IMR-90 (cell line): Measurements from ENCODE around the gene KCNIP3. TPM values are rescaled to one million over a fixed set of nuclear protein-coding genes. Genes with fewer than 3 reads are reported as not detected.

Experiments used
- ATAC-seq: fragments of 200-7000 bp; cut with Tn5 transposase; 2 replicates; pipeline ENCODE4 v1.9.1; 2020; ENCODE audit warnings: low read depth, mild to moderate bottlenecking, moderate library complexity
- BruUV-seq: library from RNA; stranded (reverse); fragments of 400-500 nt; replicated peaks from 2 replicates; lab custom pipeline; 2021; lab: Mats Ljungman, UMichigan
- CTCF ChIA-PET: fragments of 300-600 bp; formaldehyde crosslinking; extraction: SDS; loops from one replicate; lab custom pipeline; 2021; ENCODE audit warnings: antibody characterized with exemption; lab: Yijun Ruan, JAX
- POLR2A ChIA-PET: fragments of 300-600 bp; sonication (Branson Sonifier 250); formaldehyde crosslinking; loops from one replicate; lab custom pipeline; 2022; ENCODE audit warnings: antibody characterized with exemption; ENCODE audit not compliant: unreplicated experiment; lab: Charles Lee
- DNase-seq: peaks from one replicate; pipeline ENCODE4 v3.0.0; 2013
- H2AFZ ChIP-seq: replicated peaks from 2 replicates; pipeline ENCODE3; 2013; ENCODE audit warnings: low read length, mild to moderate bottlenecking; ENCODE audit not compliant: poor library complexity
- H2AK5ac ChIP-seq: 2 replicates; pipeline ENCODE4 v1.6.1; 2013; ENCODE audit warnings: low read depth, low read length, inconsistent platforms
- H2AK9ac ChIP-seq: replicated peaks from 2 replicates; pipeline ENCODE3; 2013; ENCODE audit warnings: mild to moderate bottlenecking, low read depth, low read length, moderate library complexity; ENCODE audit not compliant: poor library complexity
- H2BK120ac ChIP-seq: 2 replicates; pipeline ENCODE4 v1.6.1; 2013; ENCODE audit warnings: low read depth, low read length, inconsistent platforms
- H2BK15ac ChIP-seq: 3 replicates; pipeline ENCODE4 v1.6.1; 2013; ENCODE audit warnings: low read depth, low read length, inconsistent platforms
- H2BK20ac ChIP-seq: 2 replicates; pipeline ENCODE4 v1.6.1; 2013; ENCODE audit warnings: low read depth, mild to moderate bottlenecking, inconsistent platforms, low read length, moderate library complexity
- H2BK5ac ChIP-seq: 2 replicates; pipeline ENCODE4 v1.6.1; 2013; ENCODE audit warnings: mild to moderate bottlenecking, low read depth, low read length, inconsistent platforms; ENCODE audit not compliant: poor library complexity, severe bottlenecking
- H3K14ac ChIP-seq: replicated peaks from 2 replicates; pipeline ENCODE4 v1.6.1; 2013; ENCODE audit warnings: low read depth, low read length, inconsistent platforms
- H3K18ac ChIP-seq: 2 replicates; pipeline ENCODE4 v1.6.1; 2013; ENCODE audit warnings: low read depth, low read length, control low read depth
- H3K23ac ChIP-seq: 2 replicates; pipeline ENCODE4 v1.6.1; 2013; ENCODE audit warnings: low read depth, low read length, inconsistent platforms
- H3K27ac ChIP-seq: 2 replicates; pipeline ENCODE4 v1.5.1; 2013; ENCODE audit warnings: mild to moderate bottlenecking, control low read depth, low read length; ENCODE audit not compliant: insufficient read depth
- H3K27me3 ChIP-seq: 2 replicates; pipeline ENCODE4 v1.6.1; 2013; ENCODE audit warnings: low read length; ENCODE audit not compliant: control insufficient read depth, insufficient read depth
- H3K36me3 ChIP-seq: 2 replicates; pipeline ENCODE4 v1.6.1; 2013; ENCODE audit warnings: low read length, mixed read lengths; ENCODE audit not compliant: control insufficient read depth, insufficient read depth
- H3K4ac ChIP-seq: 2 replicates; pipeline ENCODE4 v1.6.1; 2013; ENCODE audit warnings: low read depth, low read length, inconsistent platforms
- H3K4me1 ChIP-seq: 2 replicates; pipeline ENCODE4 v1.6.1; 2013; ENCODE audit warnings: low read length, mixed read lengths; ENCODE audit not compliant: control insufficient read depth, insufficient read depth
- H3K4me2 ChIP-seq: 2 replicates; pipeline ENCODE4 v1.6.1; 2013; ENCODE audit warnings: low read depth, mild to moderate bottlenecking, control low read depth, low read length, moderate library complexity
- H3K4me3 ChIP-seq: 2 replicates; pipeline ENCODE4 v1.5.1; 2013; ENCODE audit warnings: low read depth, mild to moderate bottlenecking, control low read depth, low read length, moderate library complexity; ENCODE audit not compliant: insufficient read depth
- H3K56ac ChIP-seq: 2 replicates; pipeline ENCODE4 v1.6.1; 2013; ENCODE audit warnings: low read length, inconsistent platforms; ENCODE audit not compliant: insufficient read depth; ENCODE audit errors: extremely low read depth
- H3K79me1 ChIP-seq, 2 experiments: 2 replicates each; pipeline ENCODE4 v1.6.1; 2013; ENCODE audit warnings: low read length in 2 of 2, inconsistent platforms in 1 of 2, low read depth in 1 of 2
- H3K9ac ChIP-seq: 2 replicates; pipeline ENCODE4 v1.6.1; 2013; ENCODE audit warnings: low read depth, low read length, control low read depth
- H3K9me1 ChIP-seq: 2 replicates; pipeline ENCODE4 v1.6.1; 2013; ENCODE audit warnings: low read length, inconsistent platforms; ENCODE audit not compliant: insufficient read depth
- H3K9me3 ChIP-seq: 2 replicates; pipeline ENCODE4 v1.6.1; 2013; ENCODE audit warnings: low read length; ENCODE audit not compliant: control insufficient read depth, insufficient read depth
- H4K20me1 ChIP-seq: 2 replicates; pipeline ENCODE4 v1.6.1; 2013; ENCODE audit warnings: low read length, inconsistent platforms; ENCODE audit not compliant: insufficient read depth
- H4K5ac ChIP-seq: 2 replicates; pipeline ENCODE4 v1.6.1; 2013; ENCODE audit warnings: mild to moderate bottlenecking, low read depth, low read length, control low read depth
- H4K8ac ChIP-seq, 2 experiments: 2 replicates each; pipeline ENCODE4 v1.6.1; 2013; ENCODE audit warnings: low read depth in 2 of 2, low read length in 2 of 2, control low read depth in 1 of 2, inconsistent platforms in 1 of 2
- H4K91ac ChIP-seq: 2 replicates; pipeline ENCODE4 v1.6.1; 2013; ENCODE audit warnings: low read depth, low read length, inconsistent platforms; ENCODE audit not compliant: insufficient read depth
- BHLHE40 ChIP-seq: fragments of 150-350 bp; IDR thresholded peaks from 2 replicates; pipeline ENCODE4 v1.6.1; 2016; ENCODE audit warnings: mild to moderate bottlenecking, low read depth, low read length
- CEBPB ChIP-seq: IDR thresholded peaks from 2 replicates; pipeline ENCODE4 v1.6.1; 2012; ENCODE audit warnings: low read depth, low read length, improper control_type of control experiment
- CHD1 ChIP-seq: IDR thresholded peaks from 2 replicates; pipeline ENCODE4 v1.6.1; 2012; ENCODE audit warnings: low read depth, low read length, improper control_type of control experiment
- FOS ChIP-seq: fragments of 150-350 bp; IDR thresholded peaks from 2 replicates; pipeline ENCODE4 v1.6.1; 2016; ENCODE audit warnings: low read depth, low read length
- MAFK ChIP-seq: IDR thresholded peaks from 2 replicates; pipeline ENCODE4 v1.6.1; 2012; ENCODE audit warnings: low read depth, low read length, improper control_type of control experiment
- MAZ ChIP-seq: IDR thresholded peaks from 2 replicates; pipeline ENCODE4 v1.6.1; 2012; ENCODE audit warnings: low read depth, mild to moderate bottlenecking, low read length, improper control_type of control experiment, moderate library complexity, borderline replicate concordance
- MXI1 ChIP-seq: IDR thresholded peaks from 2 replicates; pipeline ENCODE4 v1.6.1; 2012; ENCODE audit warnings: low read depth, mild to moderate bottlenecking, low read length, moderate library complexity, borderline replicate concordance
- NFE2L2 ChIP-seq: fragments of 150-350 bp; IDR thresholded peaks from 2 replicates; pipeline ENCODE4 v1.6.1; 2016; ENCODE audit warnings: low read depth, mild to moderate bottlenecking, low read length
- POLR2A ChIP-seq: IDR thresholded peaks from 2 replicates; pipeline ENCODE4 v1.6.1; 2012; ENCODE audit warnings: mild to moderate bottlenecking, low read depth, low read length
- RAD21 ChIP-seq: IDR thresholded peaks from 2 replicates; pipeline ENCODE4 v1.6.1; 2012; ENCODE audit warnings: low read length, improper control_type of control experiment
- RCOR1 ChIP-seq: IDR thresholded peaks from 2 replicates; pipeline ENCODE4 v1.6.1; 2012; ENCODE audit warnings: mild to moderate bottlenecking, low read length, improper control_type of control experiment; ENCODE audit not compliant: insufficient replicate concordance
- RFX5 ChIP-seq: IDR thresholded peaks from 2 replicates; pipeline ENCODE4 v1.8.0; 2012; ENCODE audit warnings: low read depth, mild to moderate bottlenecking, low read length, moderate library complexity
- SMC3 ChIP-seq: fragments of 150-350 bp; IDR thresholded peaks from 2 replicates; pipeline ENCODE4 v1.6.1; 2016; ENCODE audit warnings: low read depth, mild to moderate bottlenecking, antibody characterized with exemption, low read length, moderate library complexity
- WGBS, 2 experiments: methylation state at CpG; one replicate each; pipeline versions ENCODE4 v1.1.5 to v1.1.7; 2013; ENCODE audit warnings: missing lambda C conversion rate in 2 of 2; ENCODE audit not compliant: insufficient read length in 1 of 2; ENCODE audit errors: extremely low coverage in 2 of 2; 5-methylcytosine and 5-hydroxymethylcytosine counted together
- dilution Hi-C: fragments of 300-500 bp; cut with HindIII; formaldehyde crosslinking; loops from one replicate; pipeline ENCODE4 v1.14.3; 2018; ENCODE audit warnings: low sequenced_read_pairs; ENCODE audit not compliant: unreplicated experiment
- in situ Hi-C: fragments of 300-500 bp; cut with MboI; formaldehyde crosslinking; loops from 3 replicates; pipeline ENCODE4 v1.14.3; 2019; ENCODE audit warnings: low sequenced_read_pairs, inconsistent platforms, mixed read lengths
- intact Hi-C: fragments of 100-400 bp; cut with micrococcal nuclease; formaldehyde crosslinking; loops from 2 replicates; pipeline ENCODE4 v1.10.0; 2022
- polyA plus RNA-seq, 3 experiments: library from polyadenylated mRNA; depleted of rRNA; stranded (reverse); fragments of >200 nt; gene quantifications; 2 replicates each; pipeline ENCODE4 v1.2.3, GENCODE V29; 2012; ENCODE audit warnings: low replicate concordance in 1 of 3
- total RNA-seq: library from RNA; depleted of rRNA; stranded (reverse); fragments of >200 nt; gene quantifications from 2 replicates; pipeline ENCODE4 v1.2.3, GENCODE V29; 2012
- TF ChIP-seq, protein P1 (sequence below): fragments of 150-350 bp; IDR thresholded peaks from 2 replicates; pipeline ENCODE4 v1.6.1; 2017; ENCODE audit warnings: mild to moderate bottlenecking, antibody characterized with exemption, low read length, low read depth
- TF ChIP-seq, protein P2 (sequence below): fragments of 150-350 bp; IDR thresholded peaks from 2 replicates; pipeline ENCODE4 v1.6.1; 2016; ENCODE audit warnings: low read depth, mild to moderate bottlenecking, low read length, moderate library complexity, borderline replicate concordance
- TF ChIP-seq, protein P3 (sequence below): conservative IDR thresholded peaks from 2 replicates; pipeline ENCODE4 v1.5.1; 2012; ENCODE audit warnings: mild to moderate bottlenecking, low read depth, low read length, improper control_type of control experiment

KCNIP3 gene
- total and polyA plus RNA-seq, 2 of the 4 experiments (the other 2 are of a cell fraction) = 0.72 to 1.4 TPM

DNA sequence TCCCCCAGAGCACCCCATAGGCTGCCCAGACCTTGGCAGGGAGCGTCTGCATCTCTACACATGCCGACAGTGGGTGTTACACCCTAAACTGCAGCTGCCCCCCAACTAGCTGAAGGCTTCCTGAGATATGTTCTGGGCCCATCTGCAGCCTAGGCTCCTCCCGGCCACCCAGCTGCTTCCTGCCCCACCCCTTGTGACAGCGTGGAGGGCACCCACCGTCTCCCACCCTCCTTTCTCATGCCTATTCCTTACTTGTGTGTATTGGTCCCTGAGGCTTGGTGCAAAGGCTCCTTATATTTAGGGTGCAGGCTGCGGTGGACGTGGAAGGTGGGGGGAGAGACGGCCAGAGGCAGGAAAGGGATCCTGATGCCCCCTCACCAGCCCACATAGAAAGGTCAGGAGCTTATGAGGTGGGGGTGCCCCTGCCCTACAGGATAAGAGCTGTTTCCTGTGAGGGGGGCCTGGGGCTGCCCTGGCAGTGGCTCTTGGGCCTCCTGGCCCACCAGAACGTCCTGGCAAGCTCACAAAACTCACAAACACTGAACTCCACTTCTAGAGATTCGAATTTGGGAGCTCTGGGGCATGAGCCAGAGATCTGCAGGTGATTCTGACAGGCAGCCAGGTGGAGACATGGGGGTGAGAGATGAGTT, 30.2 kb upstream of the KCNIP3 start:
- H4K91ac ChIP-seq = no peak overlapping the region
- no peak overlapping the region for H2BK20ac ChIP-seq
- no peak overlapping the region for H3K56ac ChIP-seq
- 0 out of 2 replicates have a peak, but pooled peaks cover 2% of the 10 kb centered on the region for H3K9me3 ChIP-seq
- H3K9ac ChIP-seq = no peak overlapping the region
- dilution Hi-C loops = no loop called here
- H2BK5ac ChIP-seq = no peak overlapping the region
- H3K9me1 ChIP-seq = no peaks in the 10 kb centered on the region
- H3K4me3 ChIP-seq = no peak overlapping the region
- no peak overlapping the region for H2AFZ ChIP-seq
- H3K4me1 ChIP-seq = no peaks in the 10 kb centered on the region
- CTCF ChIA-PET = no interaction called here
- no peak overlapping the region for H3K4me2 ChIP-seq
- no peak for TF ChIP-seq CHD1
- TF ChIP-seq, protein P1, sequence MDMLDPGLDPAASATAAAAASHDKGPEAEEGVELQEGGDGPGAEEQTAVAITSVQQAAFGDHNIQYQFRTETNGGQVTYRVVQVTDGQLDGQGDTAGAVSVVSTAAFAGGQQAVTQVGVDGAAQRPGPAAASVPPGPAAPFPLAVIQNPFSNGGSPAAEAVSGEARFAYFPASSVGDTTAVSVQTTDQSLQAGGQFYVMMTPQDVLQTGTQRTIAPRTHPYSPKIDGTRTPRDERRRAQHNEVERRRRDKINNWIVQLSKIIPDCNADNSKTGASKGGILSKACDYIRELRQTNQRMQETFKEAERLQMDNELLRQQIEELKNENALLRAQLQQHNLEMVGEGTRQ = no peak
- no peak for TF ChIP-seq POLR2A
- TF ChIP-seq, protein P2, sequence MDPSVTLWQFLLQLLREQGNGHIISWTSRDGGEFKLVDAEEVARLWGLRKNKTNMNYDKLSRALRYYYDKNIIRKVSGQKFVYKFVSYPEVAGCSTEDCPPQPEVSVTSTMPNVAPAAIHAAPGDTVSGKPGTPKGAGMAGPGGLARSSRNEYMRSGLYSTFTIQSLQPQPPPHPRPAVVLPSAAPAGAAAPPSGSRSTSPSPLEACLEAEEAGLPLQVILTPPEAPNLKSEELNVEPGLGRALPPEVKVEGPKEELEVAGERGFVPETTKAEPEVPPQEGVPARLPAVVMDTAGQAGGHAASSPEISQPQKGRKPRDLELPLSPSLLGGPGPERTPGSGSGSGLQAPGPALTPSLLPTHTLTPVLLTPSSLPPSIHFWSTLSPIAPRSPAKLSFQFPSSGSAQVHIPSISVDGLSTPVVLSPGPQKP = no peak
- no peak for TF ChIP-seq CEBPB
- TF ChIP-seq RCOR1 = no peak
- TF ChIP-seq MXI1 = no peak
- TF ChIP-seq, protein P3, sequence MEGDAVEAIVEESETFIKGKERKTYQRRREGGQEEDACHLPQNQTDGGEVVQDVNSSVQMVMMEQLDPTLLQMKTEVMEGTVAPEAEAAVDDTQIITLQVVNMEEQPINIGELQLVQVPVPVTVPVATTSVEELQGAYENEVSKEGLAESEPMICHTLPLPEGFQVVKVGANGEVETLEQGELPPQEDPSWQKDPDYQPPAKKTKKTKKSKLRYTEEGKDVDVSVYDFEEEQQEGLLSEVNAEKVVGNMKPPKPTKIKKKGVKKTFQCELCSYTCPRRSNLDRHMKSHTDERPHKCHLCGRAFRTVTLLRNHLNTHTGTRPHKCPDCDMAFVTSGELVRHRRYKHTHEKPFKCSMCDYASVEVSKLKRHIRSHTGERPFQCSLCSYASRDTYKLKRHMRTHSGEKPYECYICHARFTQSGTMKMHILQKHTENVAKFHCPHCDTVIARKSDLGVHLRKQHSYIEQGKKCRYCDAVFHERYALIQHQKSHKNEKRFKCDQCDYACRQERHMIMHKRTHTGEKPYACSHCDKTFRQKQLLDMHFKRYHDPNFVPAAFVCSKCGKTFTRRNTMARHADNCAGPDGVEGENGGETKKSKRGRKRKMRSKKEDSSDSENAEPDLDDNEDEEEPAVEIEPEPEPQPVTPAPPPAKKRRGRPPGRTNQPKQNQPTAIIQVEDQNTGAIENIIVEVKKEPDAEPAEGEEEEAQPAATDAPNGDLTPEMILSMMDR = no peak
- TF ChIP-seq SMC3 = no peak
- no peak for TF ChIP-seq RFX5
- TF ChIP-seq NFE2L2 = no peak
- TF ChIP-seq FOS = no peak
- no peak for TF ChIP-seq BHLHE40
- TF ChIP-seq MAFK = no peak
- no peak for TF ChIP-seq RAD21
- no peak for TF ChIP-seq MAZ
- no CpG with 5 or more reads among the region's 10 CpGs for WGBS, 2 experiments
- H4K8ac ChIP-seq = no peak overlapping the region
- H2BK15ac ChIP-seq = no peak overlapping the region
- H3K36me3 ChIP-seq = no peaks in the 10 kb centered on the region
- ATAC-seq (no peak), DNase-seq (no peak)
- H4K5ac ChIP-seq = no peak overlapping the region
- no TSS peak for BruUV-seq
- no peak overlapping the region for H3K18ac ChIP-seq
- peaks cover 2% of the 10 kb centered on the region; the same call in 1 of the 2 replicates for H3K27me3 ChIP-seq
- intact Hi-C loops = no loop called here
- H4K20me1 ChIP-seq = no peaks in the 10 kb centered on the region
- no peaks in the 10 kb centered on the region for H3K79me1 ChIP-seq
- H2BK120ac ChIP-seq = no peak overlapping the region
- no peak overlapping the region for H3K27ac ChIP-seq
- H3K4ac ChIP-seq = no peak overlapping the region
- POLR2A ChIA-PET = no interaction called here
- no peak overlapping the region for H3K23ac ChIP-seq
- H2AK9ac ChIP-seq = no peak overlapping the region
- in situ Hi-C loops = no loop called here
- H3K14ac ChIP-seq = no peak overlapping the region
- no peak overlapping the region for H2AK5ac ChIP-seq
